T1000 (cell line): Measurements from ENCODE around the gene NFATC2IP.
A peak's percentile ranks its signal among the peaks of the same experiment; 100 is the strongest.
"Not testable (repeated sequence)": the region's sequence is repeated elsewhere in the genome, so short reads cannot be mapped to it uniquely, and the experiment has no call there.

Source experiments
- DNase-seq: peaks from one replicate; lab custom pipeline; 2025; ENCODE audit warnings: mixed read lengths; lab: John Stamatoyannopoulos, UW

NFATC2IP gene

DNA sequence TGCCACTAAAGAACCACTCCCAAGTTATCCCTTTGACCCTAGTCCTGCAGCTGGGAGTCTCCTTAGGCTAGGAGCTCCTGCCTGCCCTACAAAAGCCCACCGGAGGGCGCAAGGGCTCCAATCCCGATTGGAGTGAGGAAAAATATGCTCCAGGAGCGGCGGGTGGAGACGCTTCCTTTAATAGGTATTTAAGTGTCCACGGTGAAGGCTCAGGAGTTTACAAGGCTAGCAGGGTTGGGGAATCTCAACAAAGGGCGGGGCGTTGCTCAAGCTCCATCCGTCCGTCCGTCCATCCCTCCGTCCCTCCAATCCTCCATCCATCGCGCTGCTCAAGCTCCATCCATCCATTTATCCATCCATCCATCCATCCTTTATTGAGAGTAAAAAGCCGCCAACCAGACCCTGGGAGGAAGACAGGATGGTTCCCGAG lies 23.3 kb downstream of the NFATC2IP start:
- DNase-seq = peak; percentile 60

DNA sequence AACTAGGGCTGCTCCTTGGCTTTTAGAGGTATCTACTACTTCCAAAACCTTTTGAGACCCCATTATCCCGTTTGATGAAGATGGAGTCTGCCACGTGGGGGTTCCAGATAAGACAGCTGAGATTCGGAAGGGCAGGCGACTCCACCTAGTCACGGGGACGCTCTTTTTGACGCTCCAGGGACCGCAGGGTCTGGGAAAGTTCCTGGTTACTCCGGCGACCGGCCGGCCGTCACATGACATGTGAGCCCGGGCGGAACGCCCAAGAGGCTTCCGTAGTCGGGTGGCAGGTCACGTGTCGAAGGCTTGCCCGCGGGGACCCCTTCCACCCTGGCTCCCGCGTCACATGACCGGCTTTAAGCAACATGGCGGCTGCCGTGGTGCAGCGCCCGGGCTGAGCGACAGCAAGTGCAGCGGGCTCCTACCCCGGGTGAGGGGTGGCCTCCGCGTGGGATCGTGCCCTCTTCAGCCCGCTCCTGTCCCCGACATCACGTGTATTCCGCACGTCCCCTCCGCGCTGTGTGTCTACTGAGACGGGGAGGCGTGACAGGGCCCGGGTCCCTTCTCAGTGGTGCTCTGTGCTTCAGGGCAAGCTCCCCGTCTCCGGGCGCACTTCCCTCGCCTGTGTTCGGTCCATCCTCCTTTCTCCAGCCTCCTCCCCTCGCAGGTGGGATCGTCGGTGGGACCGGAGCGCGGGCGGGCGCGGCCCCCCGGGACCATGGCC lies 23.9 kb downstream of the NFATC2IP start, which contains the start of gene SPNS1:
Gene SPNS1 (plus strand): TSS at position 342 of the 721 bp plus-strand sequence. CDS start 374 bp downstream, at position 716.
- peak; percentile 94 for DNase-seq

DNA sequence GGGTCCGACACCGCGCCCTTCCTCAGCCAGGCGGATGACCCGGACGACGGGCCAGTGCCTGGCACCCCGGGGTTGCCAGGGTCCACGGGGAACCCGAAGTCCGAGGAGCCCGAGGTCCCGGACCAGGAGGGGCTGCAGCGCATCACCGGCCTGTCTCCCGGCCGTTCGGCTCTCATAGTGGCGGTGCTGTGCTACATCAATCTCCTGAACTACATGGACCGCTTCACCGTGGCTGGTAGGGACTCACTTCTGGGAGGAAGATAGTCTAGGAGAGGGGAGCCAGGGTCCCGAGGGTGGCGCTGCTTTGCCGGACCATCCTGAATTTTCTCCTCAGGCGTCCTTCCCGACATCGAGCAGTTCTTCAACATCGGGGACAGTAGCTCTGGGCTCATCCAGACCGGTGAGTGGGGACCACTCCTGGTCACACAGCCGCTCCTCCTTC lies 24.4 kb downstream of the NFATC2IP start:
- no peak for DNase-seq

DNA sequence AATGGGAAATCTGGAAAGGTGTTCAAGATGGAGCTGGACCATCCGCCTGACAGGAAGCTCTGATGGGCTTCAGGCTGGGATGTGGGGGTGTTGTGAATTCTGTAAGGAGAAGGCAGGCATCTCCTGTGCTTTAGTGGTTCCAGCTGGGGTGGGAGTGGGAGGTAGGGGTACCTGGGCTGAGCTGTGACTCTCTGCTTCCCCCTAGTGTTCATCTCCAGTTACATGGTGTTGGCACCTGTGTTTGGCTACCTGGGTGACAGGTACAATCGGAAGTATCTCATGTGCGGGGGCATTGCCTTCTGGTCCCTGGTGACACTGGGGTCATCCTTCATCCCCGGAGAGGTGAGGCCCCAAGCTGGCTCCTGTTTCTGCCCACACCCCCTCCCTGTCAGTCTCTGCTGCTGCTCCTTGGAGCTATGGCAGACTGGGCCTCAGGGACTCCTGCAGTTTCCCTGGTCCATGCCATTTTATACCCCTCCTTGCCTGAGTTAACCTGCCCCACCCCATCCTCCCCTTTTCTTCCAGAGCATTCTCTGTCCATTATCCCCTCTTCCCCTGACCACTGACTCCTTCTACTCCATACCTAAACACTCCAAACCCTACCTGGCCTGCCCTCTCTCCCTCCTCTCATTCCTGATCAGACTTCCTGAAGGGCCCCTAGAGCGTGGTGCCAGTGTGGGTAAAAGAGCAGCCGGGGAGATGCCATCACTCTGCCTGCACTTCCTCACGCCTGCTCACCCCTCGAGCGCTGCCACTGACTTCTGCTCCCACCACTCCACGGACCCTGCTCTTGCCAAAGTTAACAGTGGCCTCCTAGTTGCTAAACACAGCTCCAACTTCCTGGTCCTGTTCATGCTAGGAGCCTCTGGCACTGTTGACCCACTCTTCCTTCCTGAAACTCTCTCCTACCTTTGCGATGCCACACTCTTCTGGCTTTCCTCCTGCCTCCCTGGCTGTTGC lies 27.2 kb downstream of the NFATC2IP start:
- DNase-seq = no peak

DNA sequence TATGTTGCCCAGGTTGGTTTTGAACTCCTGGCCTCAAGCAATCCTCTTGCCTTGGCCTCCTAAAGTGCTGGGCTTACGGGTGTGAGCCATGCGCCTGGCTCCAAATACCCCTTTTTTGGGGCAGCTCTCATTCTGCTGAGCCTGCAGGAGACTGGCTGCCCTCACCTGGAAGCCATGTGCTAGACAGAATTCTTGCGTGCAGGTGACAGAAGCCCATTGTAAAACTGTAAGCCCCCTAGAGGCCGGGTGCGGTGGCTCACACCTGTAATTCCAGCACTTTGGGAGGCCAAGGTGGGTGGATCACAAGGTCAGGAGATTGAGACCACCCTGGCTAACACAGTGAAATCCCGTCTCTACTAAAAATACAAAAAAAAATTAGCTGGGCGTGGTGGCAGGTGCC lies 29.6 kb downstream of the NFATC2IP start:
- DNase-seq = not testable (repeated sequence)

DNA sequence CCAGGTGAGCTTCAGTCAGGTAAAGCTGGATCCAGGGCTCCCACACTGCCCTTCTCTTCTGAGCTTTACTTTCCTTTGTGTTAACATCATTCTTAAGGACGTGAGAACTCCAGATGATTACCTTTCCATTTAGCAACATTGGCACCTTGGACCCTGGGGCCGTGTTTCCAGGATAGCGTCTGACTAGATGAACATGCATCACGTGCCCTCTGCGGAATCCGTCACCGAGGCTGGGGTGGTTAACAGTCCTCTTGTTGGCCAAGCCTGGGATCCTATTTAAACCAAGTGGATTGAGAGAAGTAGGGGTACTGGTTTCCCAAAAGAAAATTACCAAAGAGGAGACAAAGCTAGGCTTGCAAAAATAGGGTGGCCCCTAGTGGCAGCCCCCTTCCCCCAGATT lies 30.2 kb downstream of the NFATC2IP start:
- DNase-seq = no peak

DNA sequence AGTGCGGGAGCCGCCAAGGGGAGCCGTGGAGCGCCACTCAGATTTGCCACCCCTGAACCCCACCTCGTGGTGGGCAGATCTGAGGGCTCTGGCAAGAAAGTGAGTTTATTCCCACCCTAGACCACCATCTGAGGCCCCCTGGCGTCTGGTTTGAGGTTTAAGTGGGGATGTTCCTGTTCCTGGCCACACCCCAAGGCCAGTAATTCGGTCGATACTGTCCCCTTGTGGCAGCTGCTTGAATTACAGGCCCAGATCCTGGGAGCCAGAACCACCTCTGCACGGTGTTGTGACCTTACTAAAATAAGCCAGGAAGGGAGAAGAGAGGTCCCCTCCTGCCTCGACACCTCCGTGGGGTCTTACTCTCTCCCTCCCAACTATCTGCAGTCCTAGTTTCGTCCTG lies 30.8 kb downstream of the NFATC2IP start:
- no peak for DNase-seq

DNA sequence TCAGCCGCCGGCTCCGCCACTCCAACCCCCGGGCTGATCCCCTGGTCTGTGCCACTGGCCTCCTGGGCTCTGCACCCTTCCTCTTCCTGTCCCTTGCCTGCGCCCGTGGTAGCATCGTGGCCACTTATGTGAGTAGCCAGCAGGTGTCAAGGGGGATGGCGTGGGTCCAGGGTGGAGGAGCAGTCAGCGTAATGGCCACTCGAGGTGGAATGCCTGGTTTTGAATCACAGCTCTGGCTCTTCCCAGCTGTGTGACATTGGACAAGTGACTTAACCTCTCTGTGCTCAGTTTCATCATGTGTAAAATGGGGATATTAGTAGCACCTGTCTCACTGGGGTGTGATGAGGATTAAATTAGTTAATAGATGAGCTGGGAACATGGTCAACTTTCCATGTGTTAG lies 31.7 kb downstream of the NFATC2IP start:
- no peak for DNase-seq

DNA sequence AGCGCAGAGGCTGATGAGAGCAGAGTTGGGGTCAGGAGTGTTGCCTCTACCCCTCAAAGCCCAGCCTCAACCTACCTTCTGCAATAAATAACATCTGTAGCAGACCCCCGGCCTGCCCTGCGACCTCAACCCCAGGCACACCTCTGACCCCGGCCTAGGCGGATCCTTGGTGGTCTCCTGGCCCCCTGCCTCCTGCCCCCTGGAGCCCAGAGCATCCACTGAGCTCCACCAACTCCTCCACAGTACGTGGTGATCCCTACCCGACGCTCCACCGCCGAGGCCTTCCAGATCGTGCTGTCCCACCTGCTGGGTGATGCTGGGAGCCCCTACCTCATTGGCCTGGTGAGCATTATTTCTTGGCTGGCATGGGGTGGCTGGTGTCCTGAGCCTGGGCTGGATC lies 32.2 kb downstream of the NFATC2IP start:
- no peak for DNase-seq

DNA sequence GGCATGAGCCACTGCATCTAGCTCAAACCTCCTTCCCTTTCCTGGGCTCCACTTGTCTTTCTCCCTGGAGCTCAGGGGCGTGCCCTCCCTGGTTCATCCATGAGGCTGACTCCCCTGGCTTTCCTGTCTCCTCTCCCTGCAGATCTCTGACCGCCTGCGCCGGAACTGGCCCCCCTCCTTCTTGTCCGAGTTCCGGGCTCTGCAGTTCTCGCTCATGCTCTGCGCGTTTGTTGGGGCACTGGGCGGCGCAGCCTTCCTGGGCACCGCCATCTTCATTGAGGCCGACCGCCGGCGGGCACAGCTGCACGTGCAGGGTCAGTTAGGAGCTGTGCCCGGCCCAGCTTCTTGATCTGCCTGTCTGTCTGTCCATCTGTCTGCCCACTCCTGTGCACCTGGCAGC lies 32.9 kb downstream of the NFATC2IP start:
- DNase-seq = no peak

DNA sequence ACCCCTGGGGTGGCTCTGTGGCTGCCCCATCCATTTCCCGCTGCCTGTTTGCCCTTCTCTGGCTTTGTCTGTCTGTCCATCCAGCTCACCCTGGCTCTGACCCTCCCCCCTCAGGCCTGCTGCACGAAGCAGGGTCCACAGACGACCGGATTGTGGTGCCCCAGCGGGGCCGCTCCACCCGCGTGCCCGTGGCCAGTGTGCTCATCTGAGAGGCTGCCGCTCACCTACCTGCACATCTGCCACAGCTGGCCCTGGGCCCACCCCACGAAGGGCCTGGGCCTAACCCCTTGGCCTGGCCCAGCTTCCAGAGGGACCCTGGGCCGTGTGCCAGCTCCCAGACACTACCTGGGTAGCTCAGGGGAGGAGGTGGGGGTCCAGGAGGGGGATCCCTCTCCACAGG lies 33.4 kb downstream of the NFATC2IP start:
- DNase-seq = no peak

DNA sequence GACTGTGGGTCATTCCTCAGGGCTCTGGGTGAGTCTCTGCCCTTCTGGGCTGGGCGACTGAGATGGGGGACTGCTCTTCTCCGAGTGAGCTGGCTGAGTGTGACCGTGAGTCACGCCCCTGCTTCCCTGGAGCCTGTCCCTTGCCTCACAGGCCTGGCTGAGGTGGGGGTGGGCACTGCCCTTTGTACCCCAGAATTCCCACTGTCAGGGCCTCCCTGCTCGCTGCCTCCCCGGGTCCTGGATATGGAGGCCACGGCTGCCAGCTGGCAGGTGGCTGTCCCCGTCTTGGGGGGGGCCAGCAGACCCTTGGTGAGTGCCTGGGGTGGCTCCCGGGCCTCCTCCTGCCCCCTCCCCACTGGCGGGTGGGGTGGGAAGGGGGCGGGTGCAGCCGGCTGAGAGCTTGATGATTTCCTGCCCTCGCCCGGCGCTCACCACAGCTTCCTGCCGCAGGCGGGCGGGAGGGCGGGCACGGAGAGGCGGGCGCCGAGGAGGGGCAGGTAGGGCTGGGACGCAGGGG lies 33.9 kb downstream of the NFATC2IP start, which contains the start of gene LAT:
Gene LAT (plus strand): TSS at position 434 of the 517 bp plus-strand sequence. CDS start 366 bp downstream, outside the sequence.
- DNase-seq = no peak

DNA sequence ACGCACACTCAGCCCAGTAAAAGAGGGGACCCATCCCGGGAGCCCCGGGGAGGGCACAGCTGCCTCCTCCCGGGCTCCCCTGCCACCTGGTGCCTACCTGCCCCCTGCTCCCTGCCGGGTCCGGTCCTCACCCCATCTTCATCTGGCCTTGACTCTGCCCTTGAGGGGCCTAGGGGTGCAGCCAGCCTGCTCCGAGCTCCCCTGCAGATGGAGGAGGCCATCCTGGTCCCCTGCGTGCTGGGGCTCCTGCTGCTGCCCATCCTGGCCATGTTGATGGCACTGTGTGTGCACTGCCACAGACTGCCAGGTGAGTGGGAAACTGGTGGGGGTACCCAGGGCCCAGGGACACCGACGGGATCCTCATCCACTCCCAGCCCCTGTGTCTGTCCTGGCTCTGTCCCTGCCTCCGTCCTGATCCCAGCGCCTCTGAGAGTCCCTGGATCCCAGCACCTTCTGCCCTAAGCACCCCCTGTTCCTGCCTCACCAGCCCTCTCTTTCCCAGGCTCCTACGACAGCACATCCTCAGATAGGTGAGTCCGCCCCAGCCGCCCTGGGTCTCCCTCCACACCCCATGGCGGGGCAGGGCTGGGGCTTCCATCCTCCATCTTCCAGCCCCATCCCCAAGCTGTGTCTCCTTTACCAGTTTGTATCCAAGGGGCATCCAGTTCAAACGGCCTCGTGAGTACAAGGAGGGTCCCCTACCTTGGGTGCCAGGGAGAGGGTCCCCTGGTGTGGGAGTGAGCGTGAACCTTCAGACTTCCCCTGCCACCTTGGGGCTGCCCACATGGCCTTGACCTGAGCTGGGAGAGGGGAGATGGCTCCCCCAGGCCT lies 34.7 kb downstream of the NFATC2IP start:
- no peak for DNase-seq

DNA sequence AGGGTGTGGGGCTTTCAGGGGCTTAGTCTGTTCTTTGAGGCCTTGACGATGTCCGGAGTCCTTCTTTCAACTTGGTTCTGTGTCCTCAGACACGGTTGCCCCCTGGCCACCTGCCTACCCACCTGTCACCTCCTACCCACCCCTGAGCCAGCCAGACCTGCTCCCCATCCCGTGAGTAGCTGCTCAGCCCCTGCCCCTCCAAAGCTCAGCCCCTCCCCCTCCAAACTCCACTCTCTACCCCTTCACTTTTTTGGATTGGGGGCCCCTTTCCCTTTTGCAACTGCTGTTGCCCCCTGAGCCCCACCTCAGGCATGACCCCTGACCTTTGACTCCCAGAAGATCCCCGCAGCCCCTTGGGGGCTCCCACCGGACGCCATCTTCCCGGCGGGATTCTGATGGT lies 35.3 kb downstream of the NFATC2IP start:
- DNase-seq = no peak

DNA sequence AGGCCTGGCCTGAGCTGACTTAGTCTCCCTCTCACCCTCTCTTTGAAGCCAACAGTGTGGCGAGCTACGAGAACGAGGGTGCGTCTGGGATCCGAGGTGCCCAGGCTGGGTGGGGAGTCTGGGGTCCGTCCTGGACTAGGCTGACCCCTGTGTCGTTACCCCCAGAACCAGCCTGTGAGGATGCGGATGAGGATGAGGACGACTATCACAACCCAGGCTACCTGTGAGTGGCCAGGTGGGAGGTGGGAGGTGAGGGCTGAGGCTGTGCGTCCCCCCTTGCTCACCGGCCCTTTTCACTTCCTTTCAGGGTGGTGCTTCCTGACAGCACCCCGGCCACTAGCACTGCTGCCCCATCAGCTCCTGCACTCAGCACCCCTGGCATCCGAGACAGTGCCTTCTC lies 35.8 kb downstream of the NFATC2IP start:
- no peak for DNase-seq

DNA sequence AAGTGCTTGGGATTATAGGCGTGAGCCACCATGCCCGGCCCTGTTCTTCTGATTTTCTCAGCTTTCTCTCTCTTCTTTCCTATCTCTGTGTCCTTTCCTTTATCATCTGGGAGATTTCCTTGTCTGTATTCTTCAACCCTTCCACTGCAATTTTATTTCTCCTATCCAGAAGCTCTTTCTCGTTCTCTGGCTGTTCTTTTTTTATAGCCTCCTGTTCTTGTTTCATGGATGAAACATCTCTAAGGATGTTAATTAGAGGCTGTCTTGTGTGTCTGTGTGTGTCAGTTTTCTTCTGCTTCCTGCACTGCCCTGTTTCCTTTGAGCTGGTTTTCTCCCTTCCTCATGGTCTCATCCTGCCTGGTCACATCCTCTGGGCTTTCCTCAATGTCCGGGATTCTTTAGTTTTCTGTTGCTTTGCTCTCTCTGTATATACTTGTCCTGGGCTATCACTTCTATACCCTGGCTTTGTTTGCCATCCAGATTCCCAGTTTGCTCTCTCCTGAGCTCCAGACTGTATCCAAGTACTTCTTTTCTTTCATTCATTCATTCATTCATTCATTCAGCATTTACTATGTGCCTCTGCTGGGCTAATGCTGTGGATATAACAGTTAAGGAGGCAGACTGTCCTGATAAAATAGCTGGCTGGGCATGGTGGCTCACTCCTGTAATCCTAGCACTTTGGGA lies 36.6 kb downstream of the NFATC2IP start:
- DNase-seq = no peak

DNA sequence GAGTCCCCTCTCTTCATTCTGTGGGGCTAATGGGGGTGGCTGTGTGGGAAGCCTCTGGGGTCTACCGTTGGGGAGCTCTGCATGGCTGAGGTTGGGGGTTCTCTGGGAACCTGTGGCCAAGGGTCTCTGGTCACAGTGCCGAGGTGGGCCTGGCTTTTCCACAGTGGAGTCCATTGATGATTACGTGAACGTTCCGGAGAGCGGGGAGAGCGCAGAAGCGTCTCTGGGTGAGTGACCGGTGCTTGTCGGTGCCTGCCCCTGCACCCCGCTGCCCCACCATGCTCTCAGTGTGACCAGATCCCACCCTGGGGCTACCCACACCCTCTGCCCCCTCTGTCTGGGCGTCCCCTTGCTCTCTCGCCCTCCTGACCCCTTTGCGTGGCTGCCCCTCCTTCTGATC lies 38.6 kb downstream of the NFATC2IP start:
- no peak for DNase-seq

DNA sequence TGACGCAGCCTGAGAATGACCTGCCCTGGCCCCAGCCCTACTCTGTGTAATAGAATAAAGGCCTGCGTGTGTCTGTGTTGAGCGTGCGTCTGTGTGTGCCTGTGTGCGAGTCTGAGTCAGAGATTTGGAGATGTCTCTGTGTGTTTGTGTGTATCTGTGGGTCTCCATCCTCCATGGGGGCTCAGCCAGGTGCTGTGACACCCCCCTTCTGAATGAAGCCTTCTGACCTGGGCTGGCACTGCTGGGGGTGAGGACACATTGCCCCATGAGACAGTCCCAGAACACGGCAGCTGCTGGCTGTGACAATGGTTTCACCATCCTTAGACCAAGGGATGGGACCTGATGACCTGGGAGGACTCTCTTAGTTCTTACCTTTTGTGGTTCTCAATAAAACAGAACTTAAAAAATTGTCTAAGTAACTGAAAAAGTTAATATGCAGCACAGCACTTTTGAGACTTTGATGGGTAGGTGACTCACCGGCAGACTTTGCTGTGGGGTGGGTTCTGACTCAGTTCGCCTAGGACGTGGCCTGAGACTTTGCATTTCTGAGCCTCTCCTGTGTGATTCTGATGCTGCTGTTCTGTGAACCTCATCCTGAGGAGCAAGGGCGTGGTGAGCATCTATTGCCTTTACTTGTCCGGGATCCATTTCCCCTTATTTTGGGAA lies 39.8 kb downstream of the NFATC2IP start:
- no peak for DNase-seq

DNA sequence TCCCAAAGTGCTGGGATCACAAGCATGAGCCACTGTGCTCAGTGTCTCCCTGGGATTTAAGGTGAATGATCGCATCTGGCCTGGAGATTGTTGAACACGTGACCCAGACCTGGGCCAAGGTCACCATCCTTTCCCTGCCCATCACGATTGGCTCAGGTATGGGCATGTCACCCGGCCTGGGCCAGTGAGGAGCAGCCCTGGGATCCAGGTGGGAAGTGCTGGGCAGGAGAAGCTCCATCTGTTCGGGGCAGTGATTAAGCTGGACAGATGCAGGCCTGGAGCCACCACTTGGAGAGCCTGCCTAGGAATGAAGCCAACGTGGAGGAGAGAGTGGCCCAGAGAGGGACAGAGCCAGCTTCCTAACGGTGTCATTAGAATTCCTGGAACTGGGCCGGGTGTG lies 41.0 kb downstream of the NFATC2IP start:
- no peak for DNase-seq

DNA sequence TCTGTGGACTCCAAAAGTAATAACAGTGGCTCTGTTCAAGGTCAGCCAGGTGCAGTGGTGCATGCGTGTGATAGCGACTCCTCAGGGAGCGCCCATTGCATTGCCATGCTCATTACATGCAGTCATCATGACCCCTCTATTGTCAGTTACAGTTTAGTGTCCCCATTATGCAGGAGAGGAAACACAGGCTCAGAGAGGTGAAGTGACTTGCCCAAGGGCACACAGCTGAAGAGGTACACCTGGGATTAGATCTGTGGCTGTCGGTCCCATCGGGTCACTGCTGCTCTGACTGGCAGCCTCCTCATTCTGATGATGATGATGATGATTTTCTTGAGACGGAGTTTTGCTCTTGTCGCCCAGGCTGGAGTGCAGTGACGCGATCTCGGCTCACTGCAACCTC lies 41.8 kb downstream of the NFATC2IP start:
- DNase-seq = no peak

DNA sequence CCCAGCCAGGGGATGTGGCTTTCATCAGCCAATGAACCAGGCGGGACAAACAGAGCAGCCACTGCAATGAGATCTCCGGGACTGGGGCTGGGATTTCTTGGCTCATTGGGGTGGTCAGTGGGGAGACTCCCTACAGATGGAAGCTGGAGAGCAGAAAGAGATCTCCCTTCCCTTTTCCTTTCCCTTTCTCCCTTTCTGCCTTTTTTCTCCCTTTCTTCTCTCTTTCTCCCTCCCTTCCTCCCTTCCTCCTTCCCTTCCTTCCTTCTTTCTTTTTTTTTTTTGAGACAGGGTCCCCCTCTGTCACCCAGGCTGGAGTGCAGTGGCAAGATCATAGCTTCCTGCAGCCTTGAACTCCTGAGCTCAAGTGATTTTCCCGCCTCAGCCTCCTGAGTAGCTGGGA lies 48.1 kb downstream of the NFATC2IP start:
- no peak for DNase-seq
